BLaER1 (cell line): Measurements from ENCODE around the gene SLC7A7.
A peak's percentile ranks its signal among the peaks of the same experiment; 100 is the strongest.

Source experiments
- H3K27ac ChIP-seq: shearing (Covaris generic); formaldehyde crosslinking; 2 replicates; pipeline ENCODE4 v1.8.1; 2022
- H3K27me3 ChIP-seq: shearing (Covaris generic); formaldehyde crosslinking; 2 replicates; pipeline ENCODE4 v1.8.1; 2022
- H3K36me3 ChIP-seq: shearing (Covaris generic); formaldehyde crosslinking; 2 replicates; pipeline ENCODE4 v1.8.1; 2022
- H3K4me1 ChIP-seq: shearing (Covaris generic); formaldehyde crosslinking; 2 replicates; pipeline ENCODE4 v1.8.1; 2022
- H3K4me2 ChIP-seq: shearing (Covaris generic); formaldehyde crosslinking; 2 replicates; pipeline ENCODE4 v1.8.1; 2022
- H3K4me3 ChIP-seq: shearing (Covaris generic); formaldehyde crosslinking; 2 replicates; pipeline ENCODE4 v1.8.1; 2022
- H3K9ac ChIP-seq: shearing (Covaris generic); formaldehyde crosslinking; 2 replicates; pipeline ENCODE4 v1.8.1; 2022
- H3K9me3 ChIP-seq: shearing (Covaris generic); formaldehyde crosslinking; 2 replicates; pipeline ENCODE4 v1.8.1; 2022
- H4K20me1 ChIP-seq: shearing (Covaris generic); formaldehyde crosslinking; 2 replicates; pipeline ENCODE4 v1.8.1; 2022
- Cebpa-rat ChIP-seq: shearing (Covaris generic); IDR thresholded peaks from 2 replicates; pipeline ENCODE4 v1.8.1; 2022

SLC7A7 gene

DNA sequence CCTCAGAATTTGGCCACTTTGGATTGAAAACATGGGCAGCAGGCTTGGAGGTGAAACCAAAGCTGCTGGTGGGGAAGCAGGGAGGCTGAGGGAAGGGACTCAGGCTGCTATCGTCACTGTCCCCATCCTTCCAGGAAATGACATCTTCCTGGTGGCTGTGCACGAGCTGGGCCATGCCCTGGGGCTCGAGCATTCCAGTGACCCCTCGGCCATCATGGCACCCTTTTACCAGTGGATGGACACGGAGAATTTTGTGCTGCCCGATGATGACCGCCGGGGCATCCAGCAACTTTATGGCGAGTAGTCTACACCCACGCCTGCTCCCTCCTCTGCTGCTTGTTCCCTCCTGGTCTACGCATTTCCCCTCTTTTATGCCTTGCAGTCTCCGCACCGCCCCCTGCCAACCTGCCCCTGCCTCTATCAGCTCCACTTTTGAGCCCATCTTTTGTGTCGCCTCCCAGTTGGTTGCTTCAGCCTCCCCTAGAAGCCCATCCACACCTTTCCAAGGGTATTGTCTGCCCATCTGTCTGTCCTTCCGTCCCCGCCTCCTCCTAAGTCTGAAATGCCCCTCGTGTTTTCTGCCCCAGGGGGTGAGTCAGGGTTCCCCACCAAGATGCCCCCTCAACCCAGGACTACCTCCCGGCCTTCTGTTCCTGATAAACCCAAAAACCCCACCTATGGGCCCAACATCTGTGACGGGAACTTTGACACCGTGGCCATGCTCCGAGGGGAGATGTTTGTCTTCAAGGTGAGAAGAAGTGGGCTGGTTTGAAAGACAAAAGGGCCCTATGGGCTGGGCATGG lies 28.1 kb upstream of the SLC7A7 start:
- no peak overlapping the region for H3K9ac ChIP-seq

DNA sequence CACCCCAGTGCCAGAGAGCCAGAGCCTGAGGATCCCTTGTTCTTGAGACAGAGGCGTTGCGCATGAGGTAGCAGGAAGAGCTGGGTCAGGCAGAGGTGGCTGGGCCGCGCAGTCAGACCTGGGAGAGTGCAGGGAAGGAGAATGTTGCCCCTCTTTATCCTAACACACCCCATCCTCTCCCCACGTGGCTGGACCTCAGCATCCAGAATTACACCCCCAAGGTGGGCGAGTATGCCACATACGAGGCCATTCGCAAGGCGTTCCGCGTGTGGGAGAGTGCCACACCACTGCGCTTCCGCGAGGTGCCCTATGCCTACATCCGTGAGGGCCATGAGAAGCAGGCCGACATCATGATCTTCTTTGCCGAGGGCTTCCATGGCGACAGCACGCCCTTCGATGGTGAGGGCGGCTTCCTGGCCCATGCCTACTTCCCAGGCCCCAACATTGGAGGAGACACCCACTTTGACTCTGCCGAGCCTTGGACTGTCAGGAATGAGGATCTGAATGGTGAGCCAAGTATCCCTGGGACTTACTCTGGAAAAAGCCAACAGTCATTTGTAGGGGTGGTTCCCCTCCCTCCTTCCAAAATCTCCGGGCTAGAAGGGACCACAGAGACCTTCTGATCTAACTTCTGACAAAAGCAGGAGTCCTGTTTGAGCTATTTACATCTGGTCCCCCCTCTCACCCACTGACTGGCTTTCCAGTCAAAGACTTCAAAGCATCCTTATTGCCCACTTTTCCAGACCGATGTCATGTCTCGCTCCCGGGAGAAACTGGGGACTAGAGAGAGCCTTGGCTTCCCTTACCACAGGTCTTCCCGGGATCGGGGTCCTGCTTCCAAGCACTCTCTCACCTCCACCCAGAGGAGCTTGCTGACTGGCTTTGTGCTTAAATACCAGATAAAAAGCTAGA lies 27.2 kb upstream of the SLC7A7 start:
- H3K36me3 ChIP-seq: no peaks in the 10 kb centered on the region
- H3K27me3 ChIP-seq: peaks cover 23% of the 10 kb centered on the region
- no peak overlapping the region for H3K27ac ChIP-seq
- TF ChIP-seq Cebpa-rat: no peak
- no peaks in the 10 kb centered on the region for H3K9me3 ChIP-seq
- no peak overlapping the region for H3K4me2 ChIP-seq
- peaks cover 44% of the 10 kb centered on the region for H3K4me1 ChIP-seq
- H3K4me3 ChIP-seq: no peak overlapping the region
- peaks cover 2% of the 10 kb centered on the region; the same call in 1 of the 2 replicates for H4K20me1 ChIP-seq
- H3K9ac ChIP-seq: no peak overlapping the region

More for the DNA sequence above, 28.1 kb upstream of the SLC7A7 start:
- no peak overlapping the region for H3K27ac ChIP-seq
- H4K20me1 ChIP-seq: no peaks in the 10 kb centered on the region
- H3K9me3 ChIP-seq: no peaks in the 10 kb centered on the region
- H3K4me1 ChIP-seq: peaks cover 43% of the 10 kb centered on the region
- H3K4me3 ChIP-seq: no peak overlapping the region
- H3K4me2 ChIP-seq: no peak overlapping the region
- TF ChIP-seq Cebpa-rat: no peak
- peaks cover 14% of the 10 kb centered on the region for H3K27me3 ChIP-seq
- H3K36me3 ChIP-seq: no peaks in the 10 kb centered on the region

DNA sequence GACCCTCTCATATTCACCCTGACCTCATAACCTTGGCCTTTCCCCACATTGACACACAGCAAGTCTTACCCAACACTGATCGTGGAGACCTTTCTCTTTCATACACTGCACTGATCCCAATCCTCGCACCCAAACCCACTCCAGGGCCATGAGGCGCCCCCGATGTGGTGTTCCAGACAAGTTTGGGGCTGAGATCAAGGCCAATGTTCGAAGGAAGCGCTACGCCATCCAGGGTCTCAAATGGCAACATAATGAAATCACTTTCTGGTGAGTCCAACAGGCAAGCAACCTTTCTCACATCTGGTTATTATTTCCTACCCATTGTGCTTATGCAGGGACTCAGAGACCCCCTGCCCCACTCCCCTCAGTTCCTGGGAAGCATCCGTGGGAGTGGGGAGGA lies 26.5 kb upstream of the SLC7A7 start:
- Histone ChIP-seq H3K4me3 (no peak overlapping the region), H4K20me1 (peaks cover 8% of the 10 kb centered on the region; the same call in 1 of the 2 replicates), H3K4me2 (no peak overlapping the region), H3K36me3 (no peaks in the 10 kb centered on the region), H3K9ac (no peak overlapping the region), H3K4me1 (peaks cover 48% of the 10 kb centered on the region), H3K27ac (no peak overlapping the region), H3K27me3 (peaks cover 30% of the 10 kb centered on the region), H3K9me3 (no peaks in the 10 kb centered on the region)
- TF ChIP-seq Cebpa-rat: no peak

DNA sequence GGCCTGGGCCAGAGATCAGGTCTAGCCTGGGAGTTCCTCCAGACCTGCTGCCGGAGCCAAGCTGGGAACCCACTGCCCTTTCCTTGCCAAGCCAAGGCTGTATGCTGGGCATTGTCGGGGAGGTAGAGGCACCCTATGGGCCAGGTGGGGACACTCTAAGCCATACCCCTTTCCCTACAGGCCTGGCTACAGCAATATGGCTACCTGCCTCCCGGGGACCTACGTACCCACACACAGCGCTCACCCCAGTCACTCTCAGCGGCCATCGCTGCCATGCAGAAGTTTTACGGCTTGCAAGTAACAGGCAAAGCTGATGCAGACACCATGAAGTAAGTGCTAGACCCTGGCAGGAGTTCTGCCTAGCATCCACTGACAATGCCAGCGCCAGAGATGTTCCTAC lies 26.1 kb upstream of the SLC7A7 start:
- Histone ChIP-seq H3K4me2 (no peak overlapping the region), H3K9me3 (no peaks in the 10 kb centered on the region), H4K20me1 (peaks cover 12% of the 10 kb centered on the region; the same call in 1 of the 2 replicates), H3K27ac (no peak overlapping the region), H3K4me3 (no peak overlapping the region), H3K36me3 (no peaks in the 10 kb centered on the region), H3K4me1 (peaks cover 48% of the 10 kb centered on the region), H3K9ac (no peak overlapping the region), H3K27me3 (peaks cover 34% of the 10 kb centered on the region)
- TF ChIP-seq Cebpa-rat: no peak

DNA sequence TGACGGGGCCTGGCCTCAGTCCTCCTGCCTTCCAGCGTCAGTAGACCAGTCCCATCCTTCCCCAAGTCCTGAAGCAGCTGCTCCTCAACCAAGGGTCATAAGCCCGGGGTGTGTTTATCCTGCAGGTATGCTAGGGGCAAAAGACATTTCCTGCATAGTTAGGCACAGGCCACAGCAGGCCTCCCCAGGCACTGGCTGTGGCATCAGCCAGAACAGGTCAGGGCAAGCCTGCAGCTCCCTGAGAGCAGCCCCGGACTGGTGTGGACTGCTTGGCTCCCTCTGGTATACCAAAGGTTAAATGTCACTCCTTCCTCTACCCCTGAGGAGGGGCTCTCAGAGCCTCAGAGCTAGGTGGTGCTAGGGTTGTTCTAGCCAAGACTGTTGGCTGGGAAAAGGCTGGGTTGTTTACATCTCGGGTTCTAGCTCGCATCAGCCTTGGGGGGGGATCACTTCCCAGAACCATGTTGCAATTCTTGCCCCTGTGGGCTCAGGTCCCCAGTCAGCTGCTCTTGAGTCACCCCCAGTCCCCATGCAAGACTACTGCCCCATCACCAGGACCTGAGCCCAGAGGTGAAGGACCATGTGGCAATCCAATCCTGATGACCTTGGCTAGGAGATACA lies 24.0 kb upstream of the SLC7A7 start:
- no peaks in the 10 kb centered on the region for H3K9me3 ChIP-seq
- H3K4me3 ChIP-seq: no peak overlapping the region
- H3K27ac ChIP-seq: no peak overlapping the region
- H4K20me1 ChIP-seq: peaks cover 33% of the 10 kb centered on the region
- no peak overlapping the region for H3K9ac ChIP-seq
- H3K4me2 ChIP-seq: peak overlapping the region; percentile 74
- peaks cover 39% of the 10 kb centered on the region for H3K4me1 ChIP-seq
- H3K27me3 ChIP-seq: peaks cover 55% of the 10 kb centered on the region
- TF ChIP-seq Cebpa-rat: no peak
- H3K36me3 ChIP-seq: peaks cover 17% of the 10 kb centered on the region

DNA sequence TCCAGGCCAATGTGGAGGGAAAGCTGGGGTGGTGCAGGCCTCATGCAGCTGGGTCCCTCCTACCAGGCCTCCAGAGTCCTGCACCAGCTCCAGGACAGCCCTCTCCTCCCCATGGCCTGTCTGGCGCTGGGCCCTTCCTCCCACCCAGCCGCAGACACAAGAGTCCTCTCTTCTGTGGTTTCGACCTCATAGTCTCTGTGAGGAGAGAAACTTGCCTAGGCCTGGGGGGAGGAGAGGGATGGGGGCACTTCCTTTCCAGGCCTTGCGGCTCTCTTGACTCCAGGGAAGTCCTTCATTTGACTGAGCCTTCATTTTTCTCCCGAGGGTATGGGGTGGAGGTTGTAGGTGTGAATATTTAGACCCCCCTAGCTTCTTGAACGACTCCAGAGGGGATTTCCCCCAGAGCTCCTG lies 23.4 kb upstream of the SLC7A7 start:
- Histone ChIP-seq H3K4me1 (peaks cover 36% of the 10 kb centered on the region), H3K9me3 (no peaks in the 10 kb centered on the region), H3K27ac (no peak overlapping the region), H3K27me3 (peaks cover 57% of the 10 kb centered on the region), H3K36me3 (peaks cover 23% of the 10 kb centered on the region), H4K20me1 (peaks cover 33% of the 10 kb centered on the region), H3K4me3 (peak overlapping the region; percentile 63; the same call in 1 of the 2 replicates), H3K9ac (no peak overlapping the region), H3K4me2 (peak overlapping the region; percentile 74)
- TF ChIP-seq Cebpa-rat: no peak

DNA sequence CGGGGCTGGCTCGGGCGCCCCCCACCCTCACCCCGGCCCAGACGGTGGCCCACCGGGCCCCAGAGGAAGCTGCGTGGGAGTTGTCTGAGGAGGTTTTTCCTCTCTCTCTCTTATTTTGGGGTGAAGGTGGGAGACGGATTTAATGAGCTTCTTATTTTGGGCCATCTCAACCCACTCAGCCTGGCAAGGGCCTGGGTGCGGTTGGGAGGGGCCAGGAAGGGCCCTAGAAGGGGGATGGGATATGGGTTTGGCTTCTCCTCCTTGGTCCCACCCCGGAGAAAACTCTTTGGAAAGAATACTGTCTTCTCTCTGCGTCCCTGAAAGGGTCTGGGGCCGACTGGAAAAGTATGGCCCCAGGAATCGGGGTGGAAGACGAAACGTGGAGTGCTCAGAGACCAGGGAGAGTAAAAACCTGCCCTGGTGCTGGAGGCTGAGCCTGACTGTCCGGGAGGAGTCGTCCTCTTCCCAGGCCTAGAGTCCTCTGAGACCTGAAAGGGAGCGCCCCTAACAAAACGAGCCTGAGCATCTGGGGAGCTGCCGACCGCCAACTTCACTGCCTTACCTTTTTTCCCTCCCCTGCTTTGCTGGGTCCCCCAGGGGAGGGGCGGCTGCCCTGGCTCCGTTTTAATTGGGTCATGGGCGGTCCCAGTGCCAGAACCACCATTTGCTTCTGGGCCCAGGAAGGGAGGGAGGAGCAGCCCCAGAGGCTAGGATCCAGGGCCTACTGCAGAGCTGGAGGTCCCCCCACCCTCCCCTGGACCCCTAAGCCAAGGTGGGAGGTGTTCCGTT lies 22.7 kb upstream of the SLC7A7 start:
- no peak for TF ChIP-seq Cebpa-rat
- Histone ChIP-seq H3K27me3 (peaks cover 57% of the 10 kb centered on the region), H4K20me1 (peaks cover 33% of the 10 kb centered on the region), H3K4me1 (peaks cover 36% of the 10 kb centered on the region), H3K9ac (peak overlapping the region; percentile 71; the same call in 1 of the 2 replicates), H3K9me3 (no peaks in the 10 kb centered on the region), H3K36me3 (peaks cover 30% of the 10 kb centered on the region), H3K4me2 (peak overlapping the region; percentile 74), H3K27ac (peak overlapping the region; percentile 55; the same call in 1 of the 2 replicates), H3K4me3 (peak overlapping the region; percentile 63)

DNA sequence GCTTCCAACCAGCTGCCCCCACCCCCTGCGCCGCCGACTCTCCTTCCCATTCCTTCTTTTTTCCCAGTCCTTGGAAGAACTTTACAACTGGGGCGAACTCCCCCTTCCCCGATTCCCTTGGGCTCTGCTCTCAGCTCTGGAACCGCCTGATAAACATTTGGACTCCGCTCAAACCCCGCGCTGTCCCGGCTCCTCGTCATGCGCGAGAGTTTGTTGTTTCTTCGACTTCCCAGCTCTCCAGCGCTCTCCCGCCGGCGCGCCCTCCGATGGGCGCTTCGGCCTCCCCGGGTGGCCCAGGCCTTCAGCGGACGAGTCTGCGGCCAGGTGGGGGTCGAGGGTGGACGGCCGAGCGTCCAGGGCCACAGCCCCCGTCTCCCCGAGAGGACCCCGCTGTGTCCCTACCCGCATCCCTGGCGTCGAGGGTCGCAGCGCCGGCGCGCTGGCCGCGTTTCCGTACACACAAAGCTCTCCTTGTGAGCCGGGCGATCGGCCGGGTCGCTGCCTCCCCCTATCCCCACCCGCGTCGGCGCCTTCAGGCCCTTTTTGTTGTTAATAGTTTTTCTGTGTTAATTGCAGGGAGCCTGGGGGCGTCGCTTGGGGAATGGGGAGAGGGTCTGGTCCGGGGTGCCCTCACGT lies 22.0 kb upstream of the SLC7A7 start:
- peak overlapping the region; percentile 71 for H3K9ac ChIP-seq
- H4K20me1 ChIP-seq: peaks cover 33% of the 10 kb centered on the region
- peak overlapping the region; percentile 55 for H3K27ac ChIP-seq
- H3K4me1 ChIP-seq: peaks cover 36% of the 10 kb centered on the region
- H3K9me3 ChIP-seq: no peaks in the 10 kb centered on the region
- peaks cover 37% of the 10 kb centered on the region for H3K36me3 ChIP-seq
- H3K4me3 ChIP-seq: peak overlapping the region; percentile 63
- no peak for TF ChIP-seq Cebpa-rat
- peak overlapping the region; percentile 74 for H3K4me2 ChIP-seq
- H3K27me3 ChIP-seq: peaks cover 57% of the 10 kb centered on the region
